GM12873 (cell line): ENCODE data around the gene RGL4.

Source experiments
- TF ChIP-seq, protein P1 (sequence below): IDR thresholded peaks from 2 replicates; pipeline ENCODE4 v1.5.1; 2012; ENCODE audit warnings: low read depth, mild to moderate bottlenecking, moderate library complexity, low read length, control low read depth; ENCODE audit not compliant: insufficient read depth; ENCODE audit errors: missing control alignments

Gene RGL4

DNA sequence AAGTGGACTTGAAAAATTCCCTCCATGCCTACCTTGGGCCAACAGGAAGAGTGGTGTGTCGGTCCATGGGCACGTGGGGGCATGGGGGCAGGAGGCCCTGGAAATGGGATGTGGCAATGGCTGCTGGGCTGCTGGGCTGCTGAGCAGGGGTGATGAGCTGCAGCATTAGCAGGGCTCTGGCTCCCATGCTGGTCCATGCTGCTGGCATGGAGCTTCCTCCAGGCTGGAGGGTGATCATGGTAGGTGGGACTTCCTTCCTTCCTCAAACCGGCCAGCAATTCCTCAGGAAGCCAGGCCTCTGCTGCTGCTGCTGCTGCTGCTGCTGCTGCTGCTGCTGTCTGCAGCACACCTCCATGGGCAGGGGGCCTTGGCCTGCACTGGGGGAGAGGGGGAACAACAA lies 4.3 kb downstream of the RGL4 start:
- TF ChIP-seq, protein P1, sequence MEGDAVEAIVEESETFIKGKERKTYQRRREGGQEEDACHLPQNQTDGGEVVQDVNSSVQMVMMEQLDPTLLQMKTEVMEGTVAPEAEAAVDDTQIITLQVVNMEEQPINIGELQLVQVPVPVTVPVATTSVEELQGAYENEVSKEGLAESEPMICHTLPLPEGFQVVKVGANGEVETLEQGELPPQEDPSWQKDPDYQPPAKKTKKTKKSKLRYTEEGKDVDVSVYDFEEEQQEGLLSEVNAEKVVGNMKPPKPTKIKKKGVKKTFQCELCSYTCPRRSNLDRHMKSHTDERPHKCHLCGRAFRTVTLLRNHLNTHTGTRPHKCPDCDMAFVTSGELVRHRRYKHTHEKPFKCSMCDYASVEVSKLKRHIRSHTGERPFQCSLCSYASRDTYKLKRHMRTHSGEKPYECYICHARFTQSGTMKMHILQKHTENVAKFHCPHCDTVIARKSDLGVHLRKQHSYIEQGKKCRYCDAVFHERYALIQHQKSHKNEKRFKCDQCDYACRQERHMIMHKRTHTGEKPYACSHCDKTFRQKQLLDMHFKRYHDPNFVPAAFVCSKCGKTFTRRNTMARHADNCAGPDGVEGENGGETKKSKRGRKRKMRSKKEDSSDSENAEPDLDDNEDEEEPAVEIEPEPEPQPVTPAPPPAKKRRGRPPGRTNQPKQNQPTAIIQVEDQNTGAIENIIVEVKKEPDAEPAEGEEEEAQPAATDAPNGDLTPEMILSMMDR, result no peak

DNA sequence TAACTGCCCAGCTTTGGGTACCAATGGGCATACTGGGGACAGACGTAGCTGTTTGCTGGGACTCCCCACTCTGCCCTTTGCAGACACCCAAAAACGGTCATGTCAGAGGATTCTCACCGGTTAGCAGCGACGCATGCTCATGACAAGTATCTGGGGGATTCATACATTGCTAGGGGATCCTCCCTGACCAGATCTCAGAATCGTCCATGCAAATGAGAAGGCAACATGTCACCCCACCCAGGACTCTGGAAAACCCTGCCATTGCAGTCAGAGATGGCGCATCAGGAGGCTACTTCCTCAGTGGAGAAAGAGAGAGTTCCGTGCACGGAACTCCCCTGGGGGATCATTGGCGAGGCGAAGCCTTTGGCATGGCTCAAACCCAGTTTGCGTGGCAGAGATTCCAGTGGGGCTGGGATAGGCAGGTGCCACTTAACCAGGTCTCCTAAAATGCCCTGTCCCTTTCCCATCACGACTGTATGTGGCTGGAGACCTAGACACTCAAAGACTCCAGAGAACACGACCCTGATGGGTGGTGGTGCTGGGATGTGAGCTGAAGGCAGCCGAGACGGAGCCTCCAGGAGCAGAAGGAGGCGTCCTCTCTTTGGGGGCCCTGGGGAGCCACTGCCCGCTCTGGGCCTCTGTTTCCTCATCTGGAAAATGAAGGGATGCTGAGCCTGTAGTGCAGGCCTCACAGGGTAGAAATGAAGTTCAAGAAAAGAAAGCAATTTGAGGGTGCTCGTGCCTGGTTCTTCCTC lies 4.9 kb downstream of the RGL4 start:
- TF ChIP-seq, protein P1, result no peak

DNA sequence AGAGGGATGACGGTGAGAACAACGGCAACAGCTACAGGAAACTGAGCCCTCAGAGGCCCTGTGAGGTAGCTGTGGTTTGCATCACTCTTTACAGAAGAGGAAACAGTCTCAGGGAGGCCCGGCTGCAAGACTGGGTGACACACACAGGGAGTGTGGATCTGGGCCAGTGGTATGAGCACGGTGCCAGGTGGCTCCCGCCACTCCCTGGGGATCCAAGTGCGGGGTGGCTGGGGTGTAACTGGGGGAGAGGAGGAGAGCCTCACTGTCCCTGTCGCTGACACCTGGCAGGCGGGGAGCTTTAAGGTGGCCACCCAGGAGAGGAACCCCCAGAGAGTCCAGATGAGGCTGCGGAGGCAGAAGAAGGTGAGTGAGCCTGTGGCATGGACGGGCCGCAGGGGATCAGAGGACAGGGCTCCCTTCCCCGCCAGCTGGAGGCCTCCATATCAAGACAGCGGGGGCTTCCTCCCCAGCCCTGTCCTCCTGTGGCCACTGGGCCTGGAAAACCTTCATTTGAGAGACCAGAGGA lies 5.6 kb downstream of the RGL4 start:
- TF ChIP-seq, protein P1, result no peak

DNA sequence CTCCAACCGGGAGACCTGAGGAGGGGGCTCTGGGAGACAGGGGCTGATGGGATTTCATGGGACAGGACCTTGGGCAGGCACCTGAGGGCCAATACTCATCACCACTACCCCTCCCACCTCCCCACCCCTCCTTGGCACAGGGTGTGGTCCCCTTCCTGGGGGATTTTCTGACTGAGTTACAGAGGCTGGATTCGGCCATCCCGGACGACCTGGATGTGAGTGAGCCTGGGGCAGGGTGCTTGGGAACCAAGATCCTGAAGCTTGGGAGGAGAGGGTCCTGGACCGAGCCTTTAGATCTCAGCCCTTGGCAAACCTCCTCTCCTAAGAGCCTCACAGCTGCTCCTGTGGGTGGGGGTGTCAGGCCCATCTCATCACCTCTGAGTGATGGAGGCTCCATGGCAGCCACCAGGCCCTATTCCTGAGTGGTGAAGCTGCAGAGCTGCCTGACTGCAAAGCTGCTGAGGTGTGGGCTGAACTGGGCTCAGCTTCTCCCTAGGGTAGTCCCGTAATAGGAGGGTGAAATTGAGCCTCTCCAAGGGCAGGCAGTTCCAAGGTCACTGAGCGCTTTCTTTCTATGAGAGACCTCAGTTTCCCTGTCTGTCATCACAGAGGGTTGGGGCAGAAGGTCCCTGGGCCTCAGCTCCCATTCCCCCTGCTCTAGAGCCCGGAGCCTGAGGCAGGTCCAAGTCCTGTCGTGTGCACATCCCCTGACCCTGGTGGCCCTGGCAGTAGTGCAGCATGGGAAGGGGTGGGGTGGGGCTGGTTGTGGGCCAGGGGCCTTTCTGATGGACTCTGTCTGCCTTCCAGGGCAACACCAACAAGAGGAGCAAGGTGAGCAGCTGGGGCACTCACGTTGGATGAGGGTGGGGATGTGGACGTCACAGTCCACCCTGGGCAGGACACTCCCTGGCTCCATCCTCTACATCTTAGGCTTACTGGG lies 6.5 kb downstream of the RGL4 start:
- TF ChIP-seq, protein P1, result no peak

DNA sequence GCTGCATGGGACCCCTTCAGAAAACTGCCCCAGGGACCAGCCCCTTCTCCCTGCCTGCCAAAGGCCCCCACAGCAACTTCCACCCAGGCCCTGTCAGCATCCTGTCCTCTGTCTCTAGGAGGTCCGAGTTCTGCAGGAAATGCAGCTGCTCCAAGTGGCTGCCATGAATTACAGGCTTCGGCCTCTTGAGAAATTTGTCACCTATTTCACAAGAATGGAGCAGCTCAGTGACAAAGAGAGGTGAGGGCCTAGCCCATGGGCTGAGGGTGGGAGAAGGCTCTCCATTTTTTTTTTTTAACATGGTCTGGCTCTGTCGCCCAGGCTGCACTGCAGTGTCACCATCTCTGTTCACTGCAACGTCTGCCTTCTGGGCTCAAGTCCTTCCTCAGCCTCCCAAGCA lies 7.3 kb downstream of the RGL4 start:
- TF ChIP-seq, protein P1, result no peak

DNA sequence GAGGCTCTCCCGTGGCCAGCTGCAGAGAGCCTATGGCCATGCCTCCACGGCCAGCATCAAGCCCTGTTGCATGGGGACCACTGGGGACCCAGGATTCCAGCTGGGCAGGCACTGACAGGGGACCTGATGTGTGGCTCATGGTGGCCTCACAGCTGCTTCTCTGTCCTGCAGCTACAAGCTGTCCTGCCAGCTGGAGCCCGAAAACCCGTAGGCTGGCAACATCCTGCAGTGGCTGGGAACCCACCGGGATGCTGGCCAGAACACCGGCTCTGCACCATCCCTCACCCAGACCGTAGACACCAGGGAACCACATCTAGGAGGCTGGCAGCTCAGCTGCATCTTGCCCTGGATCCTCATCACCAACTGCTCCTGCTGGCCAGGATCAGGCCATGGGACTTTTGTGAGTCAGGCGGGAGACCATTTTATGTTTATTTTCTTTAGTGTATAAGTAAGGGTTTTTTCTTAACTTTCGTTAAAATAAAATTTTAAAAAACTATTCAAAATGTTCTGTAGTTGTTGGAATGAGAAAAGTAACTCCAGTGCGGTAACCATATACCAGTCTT lies 7.9 kb downstream of the RGL4 start:
- TF ChIP-seq, protein P1, result no peak

DNA sequence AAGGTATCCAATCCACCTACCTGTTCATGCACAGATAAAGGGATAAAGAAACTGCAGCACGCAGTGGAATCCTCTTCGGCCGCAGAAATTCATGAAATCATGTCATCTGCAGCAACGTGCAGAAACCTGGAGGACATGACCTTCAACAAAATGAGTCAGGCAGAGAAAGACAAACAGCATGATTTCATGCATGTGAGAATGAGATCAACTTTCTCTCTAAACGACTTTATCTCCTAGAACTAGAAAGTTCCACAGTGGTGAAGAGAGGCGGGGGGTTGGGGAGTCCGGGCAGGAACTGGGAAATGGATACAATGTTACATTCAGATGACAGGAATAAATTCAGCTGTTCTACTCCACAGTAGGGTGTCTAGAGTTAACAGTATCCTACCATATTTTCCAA lies 9.9 kb downstream of the RGL4 start:
- TF ChIP-seq, protein P1, result no peak
